GM18517 (cell line): ENCODE results near the gene KDM5D.

Experiments
- ATAC-seq: cut with Tn5 transposase; IDR thresholded peaks from one replicate; pipeline ENCODE4 v1.9.1; 2021; ENCODE audit warnings: mild to moderate bottlenecking, moderate library complexity; ENCODE audit not compliant: unreplicated experiment

The KDM5D gene

GRCh38 chrY:19744381-19745378 is at the start of gene KDM5D:
KDM5D (minus strand) TSS chrY:19744726; CDS start chrY:19744534, 192 bp downstream.
- ATAC-seq, result no peak

- no peak for ATAC-seq
Measured at GRCh38 chrY:19768375-19768774, 23.8 kb upstream of the KDM5D start.

GRCh38 chrY:19743331-19743730 is 1.2 kb downstream of the KDM5D start:
- ATAC-seq, result no peak

- ATAC-seq, result no peak
Measured at GRCh38 chrY:19742153-19742552, 2.4 kb downstream of the KDM5D start.

- ATAC-seq, result no peak
Measured at GRCh38 chrY:19734425-19734824, 10.1 kb downstream of the KDM5D start.

- no peak for ATAC-seq
Measured at GRCh38 chrY:19717950-19718349, 26.6 kb downstream of the KDM5D start.

- no peak for ATAC-seq
Measured at GRCh38 chrY:19717146-19717545, 27.4 kb downstream of the KDM5D start.

GRCh38 chrY:19715226-19715625 is 29.3 kb downstream of the KDM5D start:
- ATAC-seq, result no peak

GRCh38 chrY:19713430-19713829 is 31.1 kb downstream of the KDM5D start:
- ATAC-seq, result no peak

- ATAC-seq, result no peak
Measured at GRCh38 chrY:19706273-19706672, 38.3 kb downstream of the KDM5D start.

GRCh38 chrY:19698495-19698894 is 46.0 kb downstream of the KDM5D start:
- no peak for ATAC-seq

- ATAC-seq, result no peak
Measured at GRCh38 chrY:19680821-19681220, 63.7 kb downstream of the KDM5D start.
